GM21526 (cell line): ENCODE results near the gene MACROD2.
"Not testable (repeated sequence)": the region's sequence is repeated elsewhere in the genome, so short reads cannot be mapped to it uniquely, and the experiment has no call there.

Experiments
- ATAC-seq: cut with Tn5 transposase; IDR thresholded peaks from one replicate; pipeline ENCODE4 v1.9.1; 2021; ENCODE audit warnings: moderate library complexity; ENCODE audit not compliant: unreplicated experiment, low FRiP score

Gene MACROD2

GRCh38 chr20:14235355-14235754 lies 240.0 kb downstream of the MACROD2 start:
- no peak for ATAC-seq

- no peak for ATAC-seq
Measured at GRCh38 chr20:14245368-14245970, 250.2 kb downstream of the MACROD2 start.

- no peak for ATAC-seq
Measured at GRCh38 chr20:14259689-14260088, 264.4 kb downstream of the MACROD2 start.

GRCh38 chr20:14260367-14260766 lies 265.1 kb downstream of the MACROD2 start:
- no peak for ATAC-seq

GRCh38 chr20:14264869-14265268 lies 269.6 kb downstream of the MACROD2 start:
- no peak for ATAC-seq

GRCh38 chr20:14266246-14266645 lies 270.9 kb downstream of the MACROD2 start:
- ATAC-seq: no peak

GRCh38 chr20:14270751-14271150 lies 275.4 kb downstream of the MACROD2 start:
- ATAC-seq: not testable (repeated sequence)

GRCh38 chr20:14282140-14282539 lies 286.8 kb downstream of the MACROD2 start:
- ATAC-seq: no peak

- ATAC-seq: no peak
Measured at GRCh38 chr20:14284443-14284842, 289.1 kb downstream of the MACROD2 start.

- ATAC-seq: no peak
Measured at GRCh38 chr20:14288341-14289330, 293.3 kb downstream of the MACROD2 start.

- no peak for ATAC-seq
Measured at GRCh38 chr20:14291502-14291901, 296.2 kb downstream of the MACROD2 start.

GRCh38 chr20:14295238-14295637 lies 299.9 kb downstream of the MACROD2 start:
- ATAC-seq: no peak

- no peak for ATAC-seq
Measured at GRCh38 chr20:14295770-14296309, 300.5 kb downstream of the MACROD2 start.

- ATAC-seq: no peak
Measured at GRCh38 chr20:14299831-14300230, 304.5 kb downstream of the MACROD2 start.

GRCh38 chr20:14303106-14303505 lies 307.8 kb downstream of the MACROD2 start:
- ATAC-seq: no peak

- ATAC-seq: no peak
Measured at GRCh38 chr20:14303651-14304050, 308.3 kb downstream of the MACROD2 start.

- ATAC-seq: no peak
Measured at GRCh38 chr20:14304472-14304871, 309.2 kb downstream of the MACROD2 start.

- ATAC-seq: no peak
Measured at GRCh38 chr20:14307956-14308355, 312.6 kb downstream of the MACROD2 start.

- ATAC-seq: no peak
Measured at GRCh38 chr20:14310977-14311627, 315.8 kb downstream of the MACROD2 start.

GRCh38 chr20:14312001-14312400 lies 316.7 kb downstream of the MACROD2 start:
- no peak for ATAC-seq
